HepG2 (cell line): ENCODE measurements around the gene SDC4.

Experiments used
- GABPA ChIP-seq, 2 experiments: IDR thresholded peaks; 2 replicates each; pipeline ENCODE4 v1.6.1; 2011 to 2016; ENCODE audit warnings: low read depth in 2 of 2, low read length in 1 of 2, missing biosample characterization in 1 of 2, missing genetic modification characterization in 1 of 2
- ZNF343 ChIP-seq: sonication (generic); formaldehyde crosslinking; IDR thresholded peaks from 2 replicates; pipeline ENCODE4 v1.4.0; 2020; ENCODE audit warnings: mild to moderate bottlenecking, missing genetic modification reagents
- TF ChIP-seq, protein P1 (sequence below): sonication (generic); formaldehyde crosslinking; IDR thresholded peaks from 2 replicates; pipeline ENCODE4 v1.9.0; 2021; ENCODE audit warnings: mild to moderate bottlenecking, missing genetic modification reagents

DNA sequence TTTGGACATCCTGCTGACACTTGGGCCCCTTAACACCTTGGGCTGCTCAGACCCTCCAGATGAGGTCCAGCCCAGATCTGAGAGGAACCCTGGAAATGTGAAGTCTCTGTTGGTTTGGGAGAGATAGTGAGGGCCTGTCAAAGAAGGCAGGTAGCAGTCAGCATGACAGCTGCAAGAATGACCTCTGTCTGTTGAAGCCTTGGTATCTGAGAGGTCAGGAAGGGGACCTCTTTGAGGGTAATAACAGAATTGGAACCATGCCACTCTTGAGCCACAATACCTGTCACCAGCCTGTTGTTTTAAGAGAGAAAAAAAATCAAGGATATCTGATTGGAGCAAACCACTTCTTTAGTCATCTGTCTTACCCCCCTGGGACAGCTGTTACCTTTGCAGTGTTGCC, 18.9 kb upstream of the SDC4 start:
- no peak for TF ChIP-seq GABPA (IDR thresholded peaks at IDR 0.05; ENCODE audit: low read depth, low read length)
- no peak for TF ChIP-seq GABPA (CRISPR knock-in tag; IDR thresholded peaks at IDR 0.05; ENCODE audit: low read depth)
- no peak for TF ChIP-seq ZNF343 (CRISPR knock-in tag)
- TF ChIP-seq, protein P1, sequence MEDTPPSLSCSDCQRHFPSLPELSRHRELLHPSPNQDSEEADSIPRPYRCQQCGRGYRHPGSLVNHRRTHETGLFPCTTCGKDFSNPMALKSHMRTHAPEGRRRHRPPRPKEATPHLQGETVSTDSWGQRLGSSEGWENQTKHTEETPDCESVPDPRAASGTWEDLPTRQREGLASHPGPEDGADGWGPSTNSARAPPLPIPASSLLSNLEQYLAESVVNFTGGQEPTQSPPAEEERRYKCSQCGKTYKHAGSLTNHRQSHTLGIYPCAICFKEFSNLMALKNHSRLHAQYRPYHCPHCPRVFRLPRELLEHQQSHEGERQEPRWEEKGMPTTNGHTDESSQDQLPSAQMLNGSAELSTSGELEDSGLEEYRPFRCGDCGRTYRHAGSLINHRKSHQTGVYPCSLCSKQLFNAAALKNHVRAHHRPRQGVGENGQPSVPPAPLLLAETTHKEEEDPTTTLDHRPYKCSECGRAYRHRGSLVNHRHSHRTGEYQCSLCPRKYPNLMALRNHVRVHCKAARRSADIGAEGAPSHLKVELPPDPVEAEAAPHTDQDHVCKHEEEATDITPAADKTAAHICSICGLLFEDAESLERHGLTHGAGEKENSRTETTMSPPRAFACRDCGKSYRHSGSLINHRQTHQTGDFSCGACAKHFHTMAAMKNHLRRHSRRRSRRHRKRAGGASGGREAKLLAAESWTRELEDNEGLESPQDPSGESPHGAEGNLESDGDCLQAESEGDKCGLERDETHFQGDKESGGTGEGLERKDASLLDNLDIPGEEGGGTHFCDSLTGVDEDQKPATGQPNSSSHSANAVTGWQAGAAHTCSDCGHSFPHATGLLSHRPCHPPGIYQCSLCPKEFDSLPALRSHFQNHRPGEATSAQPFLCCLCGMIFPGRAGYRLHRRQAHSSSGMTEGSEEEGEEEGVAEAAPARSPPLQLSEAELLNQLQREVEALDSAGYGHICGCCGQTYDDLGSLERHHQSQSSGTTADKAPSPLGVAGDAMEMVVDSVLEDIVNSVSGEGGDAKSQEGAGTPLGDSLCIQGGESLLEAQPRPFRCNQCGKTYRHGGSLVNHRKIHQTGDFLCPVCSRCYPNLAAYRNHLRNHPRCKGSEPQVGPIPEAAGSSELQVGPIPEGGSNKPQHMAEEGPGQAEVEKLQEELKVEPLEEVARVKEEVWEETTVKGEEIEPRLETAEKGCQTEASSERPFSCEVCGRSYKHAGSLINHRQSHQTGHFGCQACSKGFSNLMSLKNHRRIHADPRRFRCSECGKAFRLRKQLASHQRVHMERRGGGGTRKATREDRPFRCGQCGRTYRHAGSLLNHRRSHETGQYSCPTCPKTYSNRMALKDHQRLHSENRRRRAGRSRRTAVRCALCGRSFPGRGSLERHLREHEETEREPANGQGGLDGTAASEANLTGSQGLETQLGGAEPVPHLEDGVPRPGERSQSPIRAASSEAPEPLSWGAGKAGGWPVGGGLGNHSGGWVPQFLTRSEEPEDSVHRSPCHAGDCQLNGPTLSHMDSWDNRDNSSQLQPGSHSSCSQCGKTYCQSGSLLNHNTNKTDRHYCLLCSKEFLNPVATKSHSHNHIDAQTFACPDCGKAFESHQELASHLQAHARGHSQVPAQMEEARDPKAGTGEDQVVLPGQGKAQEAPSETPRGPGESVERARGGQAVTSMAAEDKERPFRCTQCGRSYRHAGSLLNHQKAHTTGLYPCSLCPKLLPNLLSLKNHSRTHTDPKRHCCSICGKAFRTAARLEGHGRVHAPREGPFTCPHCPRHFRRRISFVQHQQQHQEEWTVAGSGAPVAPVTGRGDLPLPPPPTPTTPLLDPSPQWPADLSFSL (CRISPR knock-in tag): no peak
